ENCODE results near the gene TNNC1. TPM values are rescaled to one million over a fixed set of nuclear protein-coding genes. Genes with fewer than 3 reads are reported as not detected.

TNNC1 gene
- total RNA-seq = 0.23 and 2.6 TPM in 2 replicates

GRCh38 chr3:52453496-52454249 lies at the start of gene TNNC1:
TNNC1 (minus strand) TSS chr3:52454041; CDS start chr3:52454015, 26 bp downstream.

GRCh38 chr3:52494886-52495495 lies 41.1 kb upstream of the TNNC1 start, which contains the start of gene STAB1:
STAB1 (plus strand) TSS chr3:52495338; CDS start chr3:52495414, 76 bp downstream.

GRCh38 chr3:52455283-52456168 lies 1.7 kb upstream of the TNNC1 start, which contains the start of gene NISCH:
NISCH (plus strand) TSS chr3:52455604; CDS start chr3:52455642, 38 bp downstream.

GRCh38 chr3:52444860-52445793 lies 8.7 kb downstream of the TNNC1 start, which contains the start of gene SEMA3G:
SEMA3G (minus strand) TSS chr3:52445103; CDS start chr3:52445027, 76 bp downstream.

Other genes starting within 250 kb of the TNNC1 start
- gene TLR9, start 228.4 kb downstream of the TNNC1 start, total RNA-seq = under 0.01 and 0.23 TPM in 2 replicates
- gene TWF2, start 214.9 kb downstream of the TNNC1 start, total RNA-seq = 56.5 and 72.7 TPM in 2 replicates
- 28.5 and 28.8 TPM in 2 replicates for gene PPM1M, start 208.3 kb downstream of the TNNC1 start, total RNA-seq
- 85.0 and 91.9 TPM in 2 replicates for gene WDR82, start 175.4 kb downstream of the TNNC1 start, total RNA-seq
- gene GLYCTK, start 166.2 kb downstream of the TNNC1 start, total RNA-seq = 4.7 and 5.3 TPM in 2 replicates
- gene DNAH1, start 137.7 kb downstream of the TNNC1 start, total RNA-seq = 4.2 and 5.5 TPM in 2 replicates
- gene BAP1, start 44.0 kb downstream of the TNNC1 start, total RNA-seq = 47.4 and 64.7 TPM in 2 replicates
- 3.5 and 3.8 TPM in 2 replicates for gene PHF7, start 43.4 kb downstream of the TNNC1 start, total RNA-seq
- 0.03 and 0.13 TPM in 2 replicates for gene SEMA3G, start 8.9 kb downstream of the TNNC1 start, total RNA-seq
- 87.9 and 109 TPM in 2 replicates for gene NISCH, start 1.6 kb upstream of the TNNC1 start, total RNA-seq
- gene STAB1, start 41.3 kb upstream of the TNNC1 start, total RNA-seq = 0.50 and 0.59 TPM in 2 replicates
- 117 and 122 TPM in 2 replicates for gene NT5DC2, start 79.8 kb upstream of the TNNC1 start, total RNA-seq
- 3.1 and 6.5 TPM in 2 replicates for gene UQCC5, start 82.6 kb upstream of the TNNC1 start, total RNA-seq
- 81.0 and 91.2 TPM in 2 replicates for gene PBRM1, start 231.9 kb upstream of the TNNC1 start, total RNA-seq
- 74.9 and 78.8 TPM in 2 replicates for gene GNL3, start 232.0 kb upstream of the TNNC1 start, total RNA-seq